ENCODE measurements around the gene QTRT2. TPM values are rescaled to one million over a fixed set of nuclear protein-coding genes. Genes with fewer than 3 reads are reported as not detected.

QTRT2 gene
- total and polyA plus RNA-seq, 9 of the 15 experiments (the other 6 are each of a cell fraction or from before 2014, with no cell fraction given), result 10.2 to 25.1 (median 17.3) TPM

DNA sequence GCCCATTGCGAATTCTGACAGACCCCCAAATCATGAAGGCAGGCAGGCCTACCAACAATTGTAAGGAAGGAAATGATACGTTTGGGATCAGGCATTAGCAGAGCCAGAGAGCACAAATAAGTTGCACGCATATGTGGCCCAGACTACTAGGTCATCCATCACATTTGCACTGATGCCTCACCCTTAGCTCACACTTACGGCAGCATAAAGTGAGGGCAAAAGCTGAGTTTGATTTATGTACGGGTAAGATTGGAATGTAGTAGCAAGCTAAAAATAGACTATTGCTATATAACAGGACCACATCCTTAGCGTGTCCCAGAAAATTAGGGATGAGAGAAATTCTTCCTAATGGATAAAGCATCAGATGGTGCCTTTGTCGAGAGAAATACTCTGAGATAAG lies 58.6 kb downstream of the QTRT2 start:
- Histone ChIP-seq H3K27me3 (ENCODE audit: control insufficient read depth in 2 of 2, insufficient read depth in 2 of 2, low read length in 2 of 2) (no peaks in the 10 kb centered on the region; a peak in 1 of 5 replicates), H3K27ac (ENCODE audit: extremely low read depth, low read depth, low read length) (no peak overlapping the region), H3K4me1 (replicated peaks in 1 of 2; ENCODE audit: control insufficient read depth in 2 of 2, insufficient read depth in 2 of 2, low read length in 2 of 2) (no peaks in the 10 kb centered on the region), H3K4me2 (ENCODE audit: insufficient read depth, low read length) (no peak overlapping the region), H4K20me1 (replicated peaks; ENCODE audit: control insufficient read depth, insufficient read depth, low read length) (no peaks in the 10 kb centered on the region), H3K9me3 (replicated peaks; ENCODE audit: control insufficient read depth, insufficient read depth, low read depth, low read length) (no peaks in the 10 kb centered on the region), H3K9me1 (ENCODE audit: control insufficient read depth, insufficient read depth, low read length) (no peaks in the 10 kb centered on the region), H3K36me3 (ENCODE audit: control insufficient read depth, insufficient read depth, low read length) (no peaks in the 10 kb centered on the region), H3K4me3 (no peak overlapping the region), H2AFZ (ENCODE audit: low read depth, low read length) (no peak overlapping the region), H3K79me2 (ENCODE audit: control insufficient read depth, insufficient read depth, low read length) (no peaks in the 10 kb centered on the region), H3K9ac (ENCODE audit: insufficient read depth in 1 of 2, low read depth in 2 of 2, low read length in 2 of 2) (no peak overlapping the region)
- DNase-seq (ENCODE audit: extremely low read depth in 1 of 4, low spot score in 3 of 4) (no peak), FAIRE-seq (no peak), ATAC-seq (no peak)
- WGBS (ENCODE audit: insufficient coverage, low coverage, missing lambda C conversion rate), result 1% methylated on average over 7 of the region's 7 CpGs
- ChIA-PET POLR2A (no interaction called here), CTCF (ENCODE audit: low intra/inter-chr PET ratio) (no interaction called here)
- TF ChIP-seq, protein P1, sequence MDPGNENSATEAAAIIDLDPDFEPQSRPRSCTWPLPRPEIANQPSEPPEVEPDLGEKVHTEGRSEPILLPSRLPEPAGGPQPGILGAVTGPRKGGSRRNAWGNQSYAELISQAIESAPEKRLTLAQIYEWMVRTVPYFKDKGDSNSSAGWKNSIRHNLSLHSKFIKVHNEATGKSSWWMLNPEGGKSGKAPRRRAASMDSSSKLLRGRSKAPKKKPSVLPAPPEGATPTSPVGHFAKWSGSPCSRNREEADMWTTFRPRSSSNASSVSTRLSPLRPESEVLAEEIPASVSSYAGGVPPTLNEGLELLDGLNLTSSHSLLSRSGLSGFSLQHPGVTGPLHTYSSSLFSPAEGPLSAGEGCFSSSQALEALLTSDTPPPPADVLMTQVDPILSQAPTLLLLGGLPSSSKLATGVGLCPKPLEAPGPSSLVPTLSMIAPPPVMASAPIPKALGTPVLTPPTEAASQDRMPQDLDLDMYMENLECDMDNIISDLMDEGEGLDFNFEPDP (CRISPR knock-in tag; IDR thresholded peaks at IDR 0.05), result no peak
- TF ChIP-seq MAFG (tag; conservative IDR thresholded peaks at IDR 0.05), result no peak
- no peak for TF ChIP-seq KAT7 (CRISPR knock-in tag; IDR thresholded peaks at IDR 0.05; ENCODE audit: borderline replicate concordance)
- TF ChIP-seq LCOR (CRISPR knock-in tag; IDR thresholded peaks at IDR 0.05), result no peak
- TF ChIP-seq TFAM (CRISPR knock-in tag; conservative IDR thresholded peaks at IDR 0.05), result no peak
- no peak for TF ChIP-seq DDX20 (tag; IDR thresholded peaks at IDR 0.05; ENCODE audit: low read depth)
- TF ChIP-seq FIP1L1 (IDR thresholded peaks at IDR 0.05; ENCODE audit: low read depth, low read length, poor library complexity, severe bottlenecking), result no peak
- TF ChIP-seq TCF7L2 (IDR thresholded peaks at IDR 0.05; ENCODE audit: low read depth, low read length), result no peak
- TF ChIP-seq NR2F6 (CRISPR knock-in tag; IDR thresholded peaks at IDR 0.05), result no peak
- TF ChIP-seq, protein P2, sequence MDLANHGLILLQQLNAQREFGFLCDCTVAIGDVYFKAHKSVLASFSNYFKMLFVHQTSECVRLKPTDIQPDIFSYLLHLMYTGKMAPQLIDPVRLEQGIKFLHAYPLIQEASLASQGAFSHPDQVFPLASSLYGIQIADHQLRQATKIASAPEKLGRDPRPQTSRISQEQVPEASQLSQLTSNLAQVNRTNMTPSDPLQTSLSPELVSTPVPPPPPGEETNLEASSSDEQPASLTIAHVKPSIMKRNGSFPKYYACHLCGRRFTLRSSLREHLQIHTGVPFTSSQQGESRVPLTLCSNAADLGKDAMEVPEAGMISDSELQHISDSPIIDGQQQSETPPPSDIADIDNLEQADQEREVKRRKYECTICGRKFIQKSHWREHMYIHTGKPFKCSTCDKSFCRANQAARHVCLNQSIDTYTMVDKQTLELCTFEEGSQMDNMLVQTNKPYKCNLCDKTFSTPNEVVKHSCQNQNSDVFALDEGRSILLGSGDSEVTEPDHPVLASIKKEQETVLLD (IDR thresholded peaks at IDR 0.05), result no peak
- no peak for TF ChIP-seq MED1 (CRISPR knock-in tag; IDR thresholded peaks at IDR 0.05; ENCODE audit: borderline replicate concordance)
- TF ChIP-seq KAT2B (IDR thresholded peaks at IDR 0.05; ENCODE audit: low read depth, low read length), result no peak
- no peak for TF ChIP-seq GABPA (tag; conservative IDR thresholded peaks at IDR 0.05; ENCODE audit: low read depth)
- no TSS peak for BruUV-seq (replicated peaks)
- intact Hi-C loops (cut with micrococcal nuclease), result no loop called here
- in situ Hi-C loops (cut with MboI), result no loop called here

Measured in K562 (cell line).